ENCODE results near the gene GPR162.

The GPR162 gene

GRCh38 chr12:6825398-6826124, 3.9 kb downstream of the GPR162 start:
- TF ChIP-seq POLR2AphosphoS5 (IDR thresholded peaks at IDR 0.05; ENCODE audit: low read depth, low read length) (no peak; the same call in 1 of the 2 replicates), FOXP2 (optimal IDR thresholded peaks at IDR 0.05; ENCODE audit: borderline replicate concordance, extremely low read depth, extremely low read length, insufficient read depth) (no peak), SIN3A (IDR thresholded peaks at IDR 0.05; ENCODE audit: borderline replicate concordance, insufficient read depth, low read length) (no peak)

DNA sequence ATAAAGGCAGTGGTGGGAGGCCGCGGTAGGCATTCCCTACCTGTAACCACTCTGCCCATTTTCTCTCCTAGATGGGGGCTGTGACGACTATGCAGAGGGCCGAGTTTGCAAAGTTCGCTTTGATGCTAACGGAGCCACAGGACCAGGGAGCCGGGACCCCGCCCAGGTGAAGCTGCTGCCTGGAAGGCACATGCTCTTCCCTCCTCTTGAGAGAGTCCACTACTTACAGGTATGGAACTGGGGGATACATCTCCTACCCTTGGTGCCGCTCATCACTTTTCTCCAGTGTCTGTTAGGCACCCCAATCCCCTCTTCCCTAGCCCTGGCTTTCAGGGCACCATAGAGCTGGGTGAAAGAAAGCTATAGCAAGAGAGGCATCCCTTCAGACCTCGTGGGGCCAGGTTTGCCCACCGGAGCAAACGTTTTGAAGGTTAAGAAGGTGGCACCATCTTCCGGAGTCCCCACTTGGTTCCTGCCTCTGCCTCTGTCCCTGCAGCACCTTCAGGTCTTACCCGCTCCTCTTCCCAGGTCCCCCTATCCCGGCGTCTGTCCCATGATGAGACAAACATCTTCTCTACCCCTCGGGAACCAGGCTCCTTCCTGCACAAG, 4.6 kb downstream of the GPR162 start:
- TF ChIP-seq SIN3A (IDR thresholded peaks at IDR 0.05; ENCODE audit: borderline replicate concordance, insufficient read depth, low read length): no peak
- no peak for TF ChIP-seq TAF1 (IDR thresholded peaks at IDR 0.05; ENCODE audit: borderline replicate concordance, insufficient read depth, low read length)
- TF ChIP-seq FOXP2 (optimal IDR thresholded peaks at IDR 0.05; ENCODE audit: borderline replicate concordance, extremely low read depth, extremely low read length, insufficient read depth): no peak
- no peak for TF ChIP-seq REST (IDR thresholded peaks at IDR 0.05; ENCODE audit: insufficient read depth in 1 of 2, low read depth in 2 of 2, low read length in 2 of 2)
- TF ChIP-seq POLR2AphosphoS5 (IDR thresholded peaks at IDR 0.05; ENCODE audit: low read depth, low read length): no peak

DNA sequence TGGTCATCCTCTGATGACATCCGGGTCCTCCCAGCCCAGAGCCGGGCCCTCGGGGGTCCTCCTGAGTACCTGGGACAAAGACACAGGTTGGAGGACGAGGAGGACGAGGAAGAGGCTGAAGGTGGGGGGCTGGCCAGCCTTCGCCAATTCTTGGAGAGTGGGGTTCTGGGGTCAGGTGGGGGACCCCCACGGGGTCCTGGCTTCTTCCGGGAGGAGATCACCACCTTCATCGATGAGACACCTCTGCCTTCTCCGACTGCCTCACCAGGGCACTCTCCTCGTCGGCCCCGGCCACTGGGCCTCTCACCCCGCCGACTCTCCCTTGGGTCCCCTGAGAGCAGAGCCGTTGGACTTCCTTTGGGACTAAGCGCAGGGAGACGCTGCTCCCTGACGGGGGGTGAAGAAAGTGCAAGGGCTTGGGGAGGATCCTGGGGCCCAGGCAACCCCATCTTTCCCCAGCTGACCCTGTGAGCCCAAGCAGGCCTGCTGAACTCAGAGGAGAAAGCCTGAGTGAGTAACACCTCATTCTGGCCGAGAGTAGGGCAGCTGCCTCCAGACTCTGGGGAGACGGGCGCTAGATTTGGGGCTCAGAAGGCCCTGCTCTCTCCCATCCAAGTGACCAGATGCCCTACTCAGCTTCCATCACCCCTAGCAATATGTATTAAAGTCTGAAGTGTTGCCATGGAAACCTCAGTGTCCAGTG, 5.3 kb downstream of the GPR162 start:
- TF ChIP-seq REST (IDR thresholded peaks at IDR 0.05; ENCODE audit: insufficient read depth in 1 of 2, low read depth in 2 of 2, low read length in 2 of 2): no peak
- TF ChIP-seq POLR2AphosphoS5 (IDR thresholded peaks at IDR 0.05; ENCODE audit: low read depth, low read length): no peak
- TF ChIP-seq SIN3A (IDR thresholded peaks at IDR 0.05; ENCODE audit: borderline replicate concordance, insufficient read depth, low read length): no peak
- no peak for TF ChIP-seq FOXP2 (optimal IDR thresholded peaks at IDR 0.05; ENCODE audit: borderline replicate concordance, extremely low read depth, extremely low read length, insufficient read depth)
- no peak for TF ChIP-seq TAF1 (IDR thresholded peaks at IDR 0.05; ENCODE audit: borderline replicate concordance, insufficient read depth, low read length)

GRCh38 chr12:6827437-6827911, 5.9 kb downstream of the GPR162 start:
- TF ChIP-seq TAF1 (IDR thresholded peaks at IDR 0.05; ENCODE audit: borderline replicate concordance, insufficient read depth, low read length) (peak; percentile 92), REST (IDR thresholded peaks at IDR 0.05; ENCODE audit: insufficient read depth in 1 of 2, low read depth in 2 of 2, low read length in 2 of 2) (peak; percentile 41 to 59; a peak in 1 of 4 replicates), POLR2AphosphoS5 (IDR thresholded peaks at IDR 0.05; ENCODE audit: low read depth, low read length) (peak; percentile 93), SIN3A (IDR thresholded peaks at IDR 0.05; ENCODE audit: borderline replicate concordance, insufficient read depth, low read length) (no peak), FOXP2 (optimal IDR thresholded peaks at IDR 0.05; ENCODE audit: borderline replicate concordance, extremely low read depth, extremely low read length, insufficient read depth) (no peak)

DNA sequence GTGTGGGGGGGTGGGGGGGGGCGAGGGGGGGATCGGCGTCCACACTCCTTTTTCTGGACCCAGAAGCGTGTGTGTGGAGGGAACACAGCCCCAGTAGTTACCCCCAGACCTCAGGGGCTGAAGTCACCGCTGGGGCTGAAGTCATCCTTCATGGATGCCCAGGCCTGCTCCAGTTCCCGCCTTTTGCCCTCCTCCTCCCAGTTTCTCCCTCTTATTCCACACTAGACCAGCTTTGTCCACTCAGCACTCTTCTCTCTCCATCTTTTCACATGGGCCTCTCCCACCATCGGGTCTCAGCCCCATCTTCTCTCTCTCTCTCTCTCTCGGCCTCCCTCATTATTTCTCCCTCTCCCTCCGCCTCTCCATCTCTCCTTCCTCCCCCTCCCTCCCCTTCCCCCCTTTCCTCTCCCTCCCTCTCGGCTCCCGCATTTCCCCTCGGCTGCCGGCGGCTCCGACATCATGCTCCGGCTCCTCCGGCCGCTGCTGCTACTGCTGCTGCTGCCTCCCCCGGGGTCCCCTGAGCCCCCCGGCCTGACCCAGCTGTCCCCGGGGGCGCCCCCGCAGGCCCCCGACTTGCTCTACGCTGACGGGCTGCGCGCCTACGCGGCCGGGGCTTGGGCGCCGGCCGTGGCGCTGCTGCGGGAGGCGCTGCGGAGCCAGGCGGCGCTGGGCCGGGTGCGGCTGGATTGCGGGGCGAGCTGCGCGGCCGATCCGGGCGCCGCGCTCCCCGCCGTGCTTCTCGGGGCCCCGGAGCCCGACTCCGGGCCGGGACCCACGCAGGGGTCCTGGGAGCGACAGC, 6.6 kb downstream of the GPR162 start, which contains the start of gene P3H3:
TSS of gene P3H3 (plus strand) at position 426 of the 799 bp plus-strand sequence. CDS start at position 460, 34 bp downstream.
- TF ChIP-seq TAF1 (IDR thresholded peaks at IDR 0.05; ENCODE audit: borderline replicate concordance, insufficient read depth, low read length): no peak
- TF ChIP-seq POLR2AphosphoS5 (IDR thresholded peaks at IDR 0.05; ENCODE audit: low read depth, low read length): peak; percentile 58; the same call in 1 of the 2 replicates
- TF ChIP-seq SIN3A (IDR thresholded peaks at IDR 0.05; ENCODE audit: borderline replicate concordance, insufficient read depth, low read length): no peak
- no peak for TF ChIP-seq FOXP2 (optimal IDR thresholded peaks at IDR 0.05; ENCODE audit: borderline replicate concordance, extremely low read depth, extremely low read length, insufficient read depth)
- TF ChIP-seq REST (IDR thresholded peaks at IDR 0.05; ENCODE audit: insufficient read depth in 1 of 2, low read depth in 2 of 2, low read length in 2 of 2): no peak
